PC-3 (cell line): ENCODE data around the gene SOS1. TPM values are rescaled to one million over a fixed set of nuclear protein-coding genes. Genes with fewer than 3 reads are reported as not detected.

Experiments
- ATAC-seq: fragments of 200-7000 bp; cut with Tn5 transposase; 2 replicates; pipeline ENCODE4 v1.9.1; 2020; ENCODE audit warnings: mild to moderate bottlenecking, moderate library complexity
- BruUV-seq: library from RNA; stranded (reverse); fragments of 400-500 nt; replicated peaks from 2 replicates; lab custom pipeline; 2021; lab: Mats Ljungman, UMichigan
- CTCF ChIA-PET: fragments of 300-600 bp; sonication (Branson Sonifier 250); formaldehyde crosslinking; loops from one replicate; lab custom pipeline; 2022; ENCODE audit warnings: antibody characterized with exemption; lab: Charles Lee
- POLR2A ChIA-PET: fragments of 300-600 bp; sonication (Branson Sonifier 250); formaldehyde crosslinking; loops from one replicate; lab custom pipeline; 2022; ENCODE audit warnings: antibody characterized with exemption; ENCODE audit not compliant: unreplicated experiment; lab: Charles Lee
- DNase-seq: peaks from one replicate; pipeline ENCODE4 v3.0.0-alpha.2; 2015
- H2AFZ ChIP-seq: fragments of 300-600 bp; sonication (generic); 2 replicates; pipeline ENCODE4 v1.6.0; 2016; ENCODE audit warnings: antibody characterized with exemption, low read length
- H3F3A ChIP-seq: fragments of 300-600 bp; sonication (generic); one replicate; pipeline ENCODE4 v1.6.0; 2017; ENCODE audit warnings: antibody characterized with exemption, low read length, control low read depth, mild to moderate bottlenecking; ENCODE audit not compliant: unreplicated experiment
- H3K27ac ChIP-seq: fragments of 300-600 bp; sonication (generic); 2 replicates; pipeline ENCODE4 v1.5.1; 2016; ENCODE audit warnings: mild to moderate bottlenecking, low read length
- H3K27me3 ChIP-seq: fragments of 300-600 bp; sonication (generic); 2 replicates; pipeline ENCODE4 v1.6.1; 2016; ENCODE audit warnings: low read length, mixed read lengths
- H3K36me3 ChIP-seq: fragments of 300-600 bp; sonication (generic); 2 replicates; pipeline ENCODE4 v1.6.1; 2016; ENCODE audit warnings: low read depth, mixed run types, low read length, mixed read lengths
- H3K4me1 ChIP-seq: fragments of 300-600 bp; sonication (generic); 2 replicates; pipeline ENCODE4 v1.5.1; 2016; ENCODE audit warnings: low read length; ENCODE audit not compliant: insufficient read depth
- H3K4me2 ChIP-seq: fragments of 300-600 bp; sonication (generic); 2 replicates; pipeline ENCODE4 v1.6.0; 2016; ENCODE audit warnings: low read length
- H3K4me3 ChIP-seq: fragments of 300-600 bp; sonication (generic); 2 replicates; pipeline ENCODE4 v1.5.1; 2016; ENCODE audit warnings: mild to moderate bottlenecking, low read length, mixed read lengths
- H3K79me2 ChIP-seq: fragments of 300-600 bp; sonication (generic); 2 replicates; pipeline ENCODE4 v1.6.1; 2017; ENCODE audit warnings: low read length, mixed read lengths
- H3K9ac ChIP-seq: fragments of 300-600 bp; sonication (generic); 2 replicates; pipeline ENCODE4 v1.6.0; 2016; ENCODE audit warnings: mild to moderate bottlenecking, low read length
- H3K9me2 ChIP-seq: fragments of 300-600 bp; sonication (generic); replicated peaks from 2 replicates; pipeline ENCODE4 v1.6.1; 2016; ENCODE audit warnings: mixed run types, low read length, mixed read lengths
- H3K9me3 ChIP-seq: fragments of 300-600 bp; sonication (generic); 2 replicates; pipeline ENCODE4 v1.6.1; 2016; ENCODE audit warnings: low read length, mixed read lengths
- H4K20me1 ChIP-seq: fragments of 300-600 bp; sonication (generic); 2 replicates; pipeline ENCODE4 v1.6.1; 2016; ENCODE audit warnings: low read length, mixed read lengths
- CTCF ChIP-seq: fragments of 300-600 bp; sonication (generic); conservative IDR thresholded peaks from 2 replicates; pipeline ENCODE4 v1.5.1; 2017; ENCODE audit warnings: antibody characterized with exemption, low read depth, mild to moderate bottlenecking, low read length
- EZH2 ChIP-seq: fragments of 300-600 bp; sonication (generic); IDR thresholded peaks from one replicate; pipeline ENCODE4 v1.6.1; 2017; ENCODE audit warnings: antibody characterized with exemption, mild to moderate bottlenecking, low read length; ENCODE audit not compliant: unreplicated experiment
- EZH2phosphoT487 ChIP-seq: fragments of 300-600 bp; sonication (generic); IDR thresholded peaks from 2 replicates; pipeline ENCODE4 v1.6.1; 2018; ENCODE audit warnings: mild to moderate bottlenecking, antibody characterized with exemption, low read length, borderline replicate concordance
- intact Hi-C: fragments of 100-400 bp; cut with micrococcal nuclease; formaldehyde crosslinking; loops from 2 replicates; pipeline ENCODE4 v1.9.0; 2023
- total RNA-seq: library from RNA; depleted of rRNA; stranded (reverse); fragments of >200 nt; gene quantifications from 2 replicates; pipeline ENCODE4 v1.2.3, GENCODE V29; 2014

Gene SOS1
- total RNA-seq, 1 experiment from 2014 or later = 9.7 TPM

GRCh38 chr2:38978296-38978903 lies 142.5 kb downstream of the SOS1 start:
- H3K4me1 ChIP-seq = no peaks in the 10 kb centered on the region
- no peaks in the 10 kb centered on the region for H3K9me2 ChIP-seq
- H3F3A ChIP-seq = no peaks in the 10 kb centered on the region
- H3K4me2 ChIP-seq = no peak overlapping the region
- no peak overlapping the region for H3K27ac ChIP-seq
- ATAC-seq = no peak
- H3K4me3 ChIP-seq = no peak overlapping the region
- no TSS peak for BruUV-seq
- ChIA-PET CTCF (interaction anchor here (0.7 kb wide), 1 partner anchor 31 kb away, joined by 4 read pairs; no protein-coding TSS in a partner anchor), POLR2A (no interaction called here)
- no peaks in the 10 kb centered on the region for H3K9me3 ChIP-seq
- intact Hi-C loops = no loop called here
- H2AFZ ChIP-seq = no peak overlapping the region
- no peaks in the 10 kb centered on the region for H3K36me3 ChIP-seq
- no peak for DNase-seq
- no peaks in the 10 kb centered on the region for H3K27me3 ChIP-seq
- no peaks in the 10 kb centered on the region for H4K20me1 ChIP-seq
- TF ChIP-seq EZH2 = no peak
- no peak for TF ChIP-seq CTCF
- TF ChIP-seq EZH2phosphoT487 = no peak
- H3K79me2 ChIP-seq = no peaks in the 10 kb centered on the region
- H3K9ac ChIP-seq = no peak overlapping the region

- H3K79me2 ChIP-seq = no peaks in the 10 kb centered on the region
- ATAC-seq (no peak), DNase-seq (no peak)
- no peak overlapping the region for H2AFZ ChIP-seq
- 0 out of 2 replicates have a peak, but pooled peaks cover 3% of the 10 kb centered on the region for H3K9me2 ChIP-seq
- H3K27me3 ChIP-seq = no peaks in the 10 kb centered on the region
- H3F3A ChIP-seq = no peaks in the 10 kb centered on the region
- H3K36me3 ChIP-seq = no peaks in the 10 kb centered on the region
- intact Hi-C loops = no loop called here
- no peak overlapping the region for H3K4me3 ChIP-seq
- no peak overlapping the region for H3K4me2 ChIP-seq
- POLR2A ChIA-PET = no interaction called here
- no TSS peak for BruUV-seq
- no peak for TF ChIP-seq EZH2phosphoT487
- H3K4me1 ChIP-seq = no peaks in the 10 kb centered on the region
- CTCF ChIA-PET = no interaction called here
- H3K27ac ChIP-seq = no peak overlapping the region
- H3K9me3 ChIP-seq = no peaks in the 10 kb centered on the region
- no peaks in the 10 kb centered on the region for H4K20me1 ChIP-seq
- H3K9ac ChIP-seq = no peak overlapping the region
Measured at GRCh38 chr2:38977047-38977446, 143.8 kb downstream of the SOS1 start.

DNA sequence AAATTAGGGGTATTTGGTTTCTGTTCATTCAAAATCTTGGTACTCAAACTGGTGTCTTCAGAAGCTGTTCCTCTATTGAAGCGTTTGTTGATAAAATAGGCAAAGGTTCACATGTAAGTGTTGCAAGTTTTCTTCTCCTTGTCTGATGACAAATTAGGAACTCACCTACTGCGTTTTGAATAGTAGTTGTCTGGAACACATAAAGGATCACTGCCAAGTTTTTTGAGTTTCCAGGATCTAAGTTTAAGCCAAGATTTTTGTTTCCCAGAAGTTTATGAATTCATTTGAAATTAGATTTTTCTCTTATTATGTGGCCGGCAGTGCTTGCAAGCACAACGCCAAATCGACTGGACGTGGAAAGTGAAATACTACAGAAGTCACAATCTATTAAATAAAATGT lies 145.8 kb downstream of the SOS1 start:
- Histone ChIP-seq H3F3A (no peaks in the 10 kb centered on the region), H3K9ac (no peak overlapping the region), H3K36me3 (no peaks in the 10 kb centered on the region), H3K79me2 (no peaks in the 10 kb centered on the region), H3K4me1 (no peaks in the 10 kb centered on the region), H3K4me2 (no peak overlapping the region), H4K20me1 (no peaks in the 10 kb centered on the region), H3K27ac (no peak overlapping the region), H3K27me3 (no peaks in the 10 kb centered on the region), H3K9me2 (0 out of 2 replicates have a peak, but pooled peaks cover 3% of the 10 kb centered on the region), H2AFZ (no peak overlapping the region), H3K4me3 (no peak overlapping the region), H3K9me3 (no peaks in the 10 kb centered on the region)
- CTCF ChIA-PET = no interaction called here
- DNase-seq (no peak), ATAC-seq (no peak)
- intact Hi-C loops = no loop called here
- no peak for TF ChIP-seq CTCF
- no peak for TF ChIP-seq EZH2phosphoT487
- no peak for TF ChIP-seq EZH2
- BruUV-seq = no TSS peak
- POLR2A ChIA-PET = no interaction called here
